Urothelium cell line (cell line): ENCODE measurements around the gene CNDP2.
"Not testable (repeated sequence)": the region's sequence is repeated elsewhere in the genome, so short reads cannot be mapped to it uniquely, and the experiment has no call there.

Experiments used
- DNase-seq: peaks from one replicate; pipeline ENCODE4 v3.0.0; 2011; ENCODE audit warnings: low spot score, mixed read lengths
- FAIRE-seq: peaks from 2 replicates; lab custom pipeline; 2011; peaks lifted over from hg19 to GRCh38; lab: Jason Lieb, UNC

The CNDP2 gene

DNA sequence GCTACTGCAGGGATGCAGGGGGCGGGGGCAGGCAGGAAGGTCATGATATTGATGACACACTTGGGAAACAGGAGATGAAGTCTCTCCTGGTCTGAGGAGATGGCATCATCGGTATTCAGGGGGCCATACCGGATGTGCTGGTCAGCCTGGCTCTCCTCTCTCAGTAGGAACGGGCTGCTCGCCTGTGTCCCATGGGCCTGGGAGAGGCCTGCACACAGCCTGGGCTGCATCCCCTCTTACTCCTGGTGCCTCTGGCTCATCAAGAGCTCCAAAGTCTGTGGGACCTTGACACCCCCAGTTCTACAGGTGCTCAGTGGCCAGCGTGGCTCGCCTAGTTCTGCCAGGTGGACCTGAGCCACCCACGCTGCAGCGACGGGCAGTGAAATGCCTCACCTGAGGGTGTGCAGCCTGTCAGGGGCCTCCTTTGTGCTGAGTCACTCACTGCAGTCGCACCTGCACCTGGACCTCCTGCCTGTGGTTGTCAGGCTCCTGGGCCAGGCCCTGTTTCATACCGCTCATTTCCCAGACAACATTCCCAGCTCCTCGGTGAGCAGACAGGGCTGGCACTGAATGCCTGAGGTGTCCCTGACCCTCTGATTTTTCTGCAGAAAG is 19.6 kb downstream of the CNDP2 start:
- DNase-seq = no peak
- FAIRE-seq = no peak

DNA sequence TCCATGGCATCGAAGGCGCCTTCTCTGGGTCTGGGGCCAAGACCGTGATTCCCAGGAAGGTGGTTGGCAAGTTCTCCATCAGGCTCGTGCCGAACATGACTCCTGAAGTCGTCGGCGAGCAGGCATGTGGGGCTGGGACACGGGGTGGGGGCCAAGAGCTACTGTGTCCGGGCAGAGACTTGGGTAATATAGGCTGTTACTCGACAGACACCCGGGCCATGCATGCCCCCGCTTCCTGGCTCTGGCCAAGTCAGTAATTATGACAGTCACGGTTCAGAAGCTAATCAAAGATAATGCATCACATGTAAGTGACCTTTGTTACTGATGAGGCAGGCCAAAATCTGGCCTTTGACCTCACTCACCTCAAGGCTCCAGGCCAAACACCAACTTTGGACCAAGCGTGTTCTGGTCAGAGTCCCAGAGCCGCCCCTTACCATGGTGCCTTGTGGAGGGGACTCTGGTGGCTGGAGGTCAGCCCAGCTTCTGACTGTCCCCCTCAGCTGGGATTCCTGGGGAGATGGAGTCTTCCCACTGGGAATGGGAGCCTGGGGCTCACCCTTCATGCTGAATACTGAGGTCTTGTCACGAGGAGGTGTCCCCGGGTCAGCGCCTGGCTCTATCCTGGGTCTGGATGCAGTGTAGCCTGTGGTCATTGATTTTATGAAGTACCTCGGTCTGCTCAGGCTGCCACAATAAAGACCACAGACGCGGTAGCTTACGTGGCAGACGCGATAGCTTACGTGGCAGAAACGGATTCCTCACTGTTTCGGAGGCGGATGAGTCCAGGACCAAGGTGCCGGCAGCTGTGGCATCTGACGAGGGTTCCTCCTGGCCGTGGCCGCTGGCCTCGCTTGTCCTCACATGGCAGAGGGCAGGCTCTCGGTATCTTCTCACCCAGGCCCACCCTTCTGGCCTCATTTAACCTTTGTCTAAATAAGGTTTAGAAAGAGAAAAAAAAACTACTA is 20.4 kb downstream of the CNDP2 start:
- DNase-seq (no peak), FAIRE-seq (no peak)

DNA sequence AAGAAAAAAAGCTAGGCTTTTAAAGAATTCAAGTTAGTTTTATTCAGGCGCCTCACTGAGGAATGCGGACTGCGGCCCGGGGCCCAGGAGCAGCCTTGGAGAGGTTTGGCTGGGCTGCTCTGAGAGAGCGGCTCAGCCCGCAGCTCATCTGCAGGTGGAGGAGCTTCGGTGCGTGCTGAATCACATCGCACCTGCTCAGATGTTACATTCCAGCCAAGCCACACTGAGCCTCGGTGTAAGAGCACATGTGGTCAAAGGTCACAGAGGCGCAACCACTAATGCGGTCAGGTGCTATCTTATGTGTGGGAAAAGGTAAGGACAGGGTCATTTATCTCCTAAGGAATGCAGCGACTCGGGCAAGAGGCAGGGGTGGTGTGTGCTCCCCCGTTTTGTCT is 21.1 kb downstream of the CNDP2 start:
- FAIRE-seq = no peak
- DNase-seq = no peak

DNA sequence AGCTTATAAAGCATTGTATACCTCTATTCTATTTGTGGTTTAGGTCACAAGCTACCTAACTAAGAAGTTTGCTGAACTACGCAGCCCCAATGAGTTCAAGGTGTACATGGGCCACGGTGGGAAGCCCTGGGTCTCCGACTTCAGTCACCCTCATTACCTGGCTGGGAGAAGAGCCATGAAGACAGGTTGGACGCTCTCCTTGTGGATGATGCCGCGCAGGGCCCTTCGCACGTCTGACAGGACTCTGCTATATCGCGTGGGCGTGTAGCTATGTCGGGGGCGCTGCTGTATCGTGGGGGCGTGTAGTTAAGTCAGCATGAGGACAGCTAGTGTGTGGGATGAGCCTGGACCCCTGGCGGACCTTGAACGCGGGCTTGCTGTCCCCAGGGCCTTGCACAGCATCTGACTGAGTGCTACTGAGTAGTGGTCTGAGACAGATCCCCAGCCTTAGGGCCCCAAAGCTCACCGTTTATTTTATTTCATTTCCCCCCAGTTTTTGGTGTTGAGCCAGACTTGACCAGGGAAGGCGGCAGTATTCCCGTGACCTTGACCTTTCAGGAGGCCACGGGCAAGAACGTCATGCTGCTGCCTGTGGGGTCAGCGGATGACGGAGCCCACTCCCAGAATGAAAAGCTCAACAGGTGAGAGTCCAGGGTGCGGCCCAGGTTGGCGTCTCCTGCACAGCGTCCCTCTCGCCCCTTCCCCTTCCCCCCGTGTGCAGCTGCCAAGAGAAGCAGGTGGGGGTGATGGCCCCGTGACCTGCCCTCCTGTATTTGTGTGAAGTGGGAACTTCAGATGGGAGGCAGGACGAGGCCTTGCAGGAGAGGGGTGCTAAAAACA is 22.5 kb downstream of the CNDP2 start:
- DNase-seq (no peak), FAIRE-seq (no peak)

DNA sequence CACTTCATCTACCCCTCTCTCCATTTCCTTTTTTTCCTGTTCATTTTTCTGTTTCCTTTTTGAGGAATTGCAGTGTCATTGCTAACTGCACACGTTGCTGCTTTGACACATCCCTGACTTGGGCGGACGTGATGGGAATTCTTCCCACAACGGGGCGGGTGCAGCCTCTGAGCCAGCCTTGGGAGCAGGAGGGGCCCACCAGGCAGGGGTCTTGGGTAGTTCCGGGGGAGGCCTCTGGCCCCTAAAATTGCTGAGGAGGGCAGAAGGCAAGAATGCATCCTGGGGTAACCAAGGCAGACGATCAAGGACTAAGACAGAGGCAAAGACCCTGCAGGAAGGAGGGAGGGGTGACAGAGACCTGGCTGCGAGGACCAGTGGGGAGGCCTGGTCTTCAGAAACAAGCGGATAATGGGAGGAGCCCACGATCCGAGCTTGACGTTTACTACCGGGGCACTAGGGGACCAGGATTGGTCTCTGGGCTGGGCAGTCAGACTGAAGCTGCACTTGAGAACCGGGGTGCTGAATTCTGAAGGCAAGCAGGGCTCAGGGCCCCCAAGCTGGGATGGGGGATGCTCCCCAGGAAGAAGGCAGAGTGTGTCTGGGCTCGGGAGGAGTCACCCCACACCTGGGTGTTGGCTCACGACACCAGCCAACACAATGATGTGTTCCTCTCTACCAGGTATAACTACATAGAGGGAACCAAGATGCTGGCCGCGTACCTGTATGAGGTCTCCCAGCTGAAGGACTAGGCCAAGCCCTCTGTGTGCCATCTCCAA is 23.3 kb downstream of the CNDP2 start:
- DNase-seq (no peak), FAIRE-seq (no peak)

DNA sequence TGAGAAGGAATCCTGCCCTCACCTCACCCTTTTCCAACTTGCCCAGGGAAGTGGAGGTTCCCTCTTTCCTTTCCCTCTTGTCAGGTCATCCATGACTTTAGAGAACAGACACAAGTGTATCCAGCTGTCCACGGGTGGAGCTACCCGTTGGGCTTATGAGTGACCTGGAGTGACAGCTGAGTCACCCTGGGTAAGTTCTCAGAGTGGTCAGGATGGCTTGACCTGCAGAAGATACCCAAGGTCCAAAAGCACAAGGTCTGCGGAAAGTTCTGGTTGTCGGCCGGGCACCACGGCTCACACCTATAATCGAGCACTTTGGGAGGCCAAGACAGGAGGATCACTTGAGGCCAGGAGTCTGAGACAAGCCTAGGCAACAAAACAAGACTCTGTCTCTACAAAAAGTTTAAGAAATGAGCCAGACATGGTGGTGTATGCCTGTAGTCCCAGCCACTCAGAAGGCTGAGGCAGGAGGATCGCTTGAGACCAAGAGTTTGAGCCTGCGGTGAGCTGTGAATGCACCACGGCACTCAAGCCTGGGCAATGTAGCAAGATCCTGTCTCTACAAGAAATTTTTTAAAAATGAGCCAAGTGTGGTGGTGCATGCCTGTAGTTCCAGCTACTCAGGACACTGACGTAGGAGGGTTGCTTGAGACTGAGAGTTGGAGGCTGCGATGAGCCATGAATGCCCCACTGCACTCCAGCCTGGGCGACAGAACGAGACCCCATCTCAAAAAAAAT is 24.1 kb downstream of the CNDP2 start:
- FAIRE-seq (no peak), DNase-seq (no peak)

DNA sequence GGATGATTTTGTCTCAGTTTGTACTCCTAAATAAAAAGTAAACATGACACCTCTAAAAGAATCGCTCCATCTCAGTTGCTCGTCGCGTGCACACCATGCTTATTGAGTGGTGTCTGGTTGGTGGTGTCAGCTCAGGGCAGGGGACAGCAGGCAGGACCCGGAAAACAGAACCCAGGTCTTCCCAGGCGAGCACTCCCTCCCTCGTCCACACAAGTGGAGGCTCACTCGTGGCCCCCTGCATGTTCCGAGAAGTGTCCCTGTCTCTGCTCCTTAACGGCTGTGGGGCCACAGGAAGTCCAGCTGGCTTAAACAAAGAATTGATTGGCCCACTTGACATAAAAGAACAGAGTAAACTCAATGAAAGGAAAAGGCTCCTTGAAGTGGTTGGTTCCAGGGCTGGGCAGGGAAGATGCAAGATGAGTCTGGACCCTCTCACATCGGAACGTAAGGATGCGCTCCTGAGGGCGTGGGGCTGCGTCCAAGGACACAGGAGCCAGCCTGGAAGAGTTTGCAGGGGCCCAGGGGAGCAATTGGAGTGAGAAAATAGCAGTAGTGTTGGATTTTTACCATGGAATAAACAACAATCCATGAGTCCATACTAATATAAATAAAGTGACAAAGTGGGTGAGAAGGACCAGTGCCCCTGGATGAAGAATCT is 25.0 kb downstream of the CNDP2 start:
- DNase-seq (no peak), FAIRE-seq (no peak)

DNA sequence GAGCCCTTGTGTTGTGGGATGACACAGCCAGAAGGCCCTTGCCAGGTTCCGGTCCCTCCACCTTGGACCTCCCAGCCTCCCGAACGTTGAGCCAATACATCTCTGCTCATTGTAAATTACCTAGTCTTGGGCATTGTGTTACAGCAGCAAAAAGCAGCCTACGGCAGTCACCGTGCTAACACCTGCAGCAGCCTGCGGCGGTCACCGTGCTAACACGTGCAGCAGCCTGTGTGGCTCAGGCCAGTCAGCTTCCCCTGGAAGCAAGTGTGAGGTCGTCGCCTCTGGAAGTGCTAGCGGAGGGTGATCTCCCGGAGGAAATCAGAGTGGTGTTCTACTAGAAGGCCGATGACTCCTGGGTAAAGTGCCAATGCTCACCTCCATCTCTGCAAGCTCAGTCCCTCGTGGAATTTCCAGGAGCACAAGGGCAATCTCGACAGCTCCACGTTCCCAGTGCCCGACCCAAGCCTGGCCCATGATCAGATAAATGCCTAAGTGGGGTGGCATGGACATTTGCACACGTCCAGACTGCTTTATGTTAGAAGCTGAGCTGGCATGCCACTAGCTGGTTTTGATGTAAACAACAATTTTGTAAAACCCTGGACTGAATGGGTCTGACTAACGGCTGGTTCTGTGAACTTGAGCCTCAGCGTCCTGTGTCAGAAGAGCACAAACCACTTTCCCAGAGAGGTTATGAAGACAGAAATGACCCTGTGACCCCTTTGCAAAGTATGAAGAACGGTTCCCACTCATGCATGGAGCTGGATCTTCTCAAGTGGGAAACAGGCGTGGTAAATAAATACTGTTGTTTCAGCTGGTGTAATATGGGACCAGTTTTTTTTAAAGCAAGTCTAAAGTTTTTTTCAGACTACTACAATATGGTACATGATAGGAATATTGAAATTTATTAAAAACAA is 26.7 kb downstream of the CNDP2 start:
- DNase-seq (no peak), FAIRE-seq (no peak)

DNA sequence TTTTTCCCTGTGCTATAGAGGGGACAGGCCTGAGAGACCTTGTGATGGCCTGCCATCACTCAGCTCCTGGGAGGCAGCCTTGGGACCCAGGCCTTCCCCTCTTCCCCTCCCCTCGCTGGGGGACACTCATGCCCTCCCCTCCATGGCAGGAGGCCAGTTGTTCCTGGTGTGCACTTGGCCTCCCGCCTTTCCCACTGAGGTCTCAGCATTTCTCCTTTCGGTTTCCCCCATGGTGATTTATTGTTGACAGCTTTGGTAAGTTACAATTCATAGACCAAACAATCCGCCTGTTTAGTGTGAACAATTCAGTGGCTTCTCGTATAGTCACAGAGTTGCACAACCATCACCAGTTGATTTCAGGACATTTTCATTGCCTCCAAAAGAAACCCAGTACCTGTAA is 27.9 kb downstream of the CNDP2 start:
- FAIRE-seq = no peak
- no peak for DNase-seq

DNA sequence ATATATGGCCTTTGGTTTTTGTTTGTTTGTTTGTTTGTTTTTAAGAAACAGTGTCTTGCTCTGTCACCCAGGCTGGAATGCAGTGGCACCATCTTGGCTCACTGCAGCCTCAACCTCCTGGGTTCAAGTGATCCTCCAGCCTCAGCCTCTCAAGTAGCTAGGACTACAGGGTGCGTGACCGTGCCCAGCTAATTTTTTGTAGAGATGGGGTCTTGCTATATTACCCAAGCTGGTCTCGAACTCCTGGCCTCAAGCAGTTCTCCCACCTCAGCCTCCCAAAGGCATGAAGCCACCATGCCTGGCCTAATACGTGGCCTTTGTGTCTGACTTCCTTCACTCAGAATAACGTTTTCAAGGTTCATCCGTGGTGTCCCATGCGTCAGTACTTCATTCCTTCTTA is 28.8 kb downstream of the CNDP2 start:
- FAIRE-seq, DNase-seq: not testable (repeated sequence)

DNA sequence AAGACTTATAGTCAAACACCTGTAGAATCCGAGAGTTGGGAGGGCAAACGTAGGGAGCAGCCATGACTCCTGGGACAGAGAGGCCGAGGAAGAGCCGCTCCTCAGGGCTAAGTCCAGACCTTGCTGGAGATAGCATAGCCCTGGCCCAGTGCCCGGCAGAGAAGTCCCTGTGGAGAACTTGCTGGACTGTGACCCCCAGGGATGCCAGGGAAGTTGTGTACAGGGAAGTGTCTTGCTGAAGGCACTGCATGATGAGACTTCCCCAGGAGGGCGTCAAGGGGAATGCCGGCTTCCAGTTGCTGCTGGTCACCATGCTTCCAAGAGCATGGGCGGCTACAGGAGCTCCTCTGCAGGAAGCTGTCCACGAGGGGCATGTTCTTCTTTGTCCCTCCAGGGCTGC is 29.6 kb downstream of the CNDP2 start:
- no peak for FAIRE-seq

DNA sequence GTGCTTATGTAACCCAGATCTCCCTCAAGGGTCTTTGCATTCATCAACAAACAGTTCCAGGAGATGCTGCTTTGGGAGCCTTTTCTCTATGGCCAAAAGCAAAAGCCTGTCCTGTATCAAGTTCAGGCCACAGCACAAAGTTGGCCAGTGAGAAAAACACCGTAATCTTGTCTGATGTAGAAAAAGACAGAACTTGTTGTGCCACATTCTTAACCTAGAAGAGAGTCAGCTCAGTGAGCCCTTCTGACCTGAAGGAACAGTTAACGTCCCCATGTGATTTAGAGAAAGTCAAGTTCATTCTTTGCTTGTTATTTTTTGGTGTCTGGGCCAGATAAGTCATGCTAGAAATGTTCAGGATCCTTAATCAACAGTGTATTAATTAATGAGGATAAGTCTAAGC is 30.3 kb downstream of the CNDP2 start:
- no peak for FAIRE-seq
- DNase-seq = no peak

More for the DNA sequence above, 29.6 kb downstream of the CNDP2 start:
- DNase-seq = no peak

DNA sequence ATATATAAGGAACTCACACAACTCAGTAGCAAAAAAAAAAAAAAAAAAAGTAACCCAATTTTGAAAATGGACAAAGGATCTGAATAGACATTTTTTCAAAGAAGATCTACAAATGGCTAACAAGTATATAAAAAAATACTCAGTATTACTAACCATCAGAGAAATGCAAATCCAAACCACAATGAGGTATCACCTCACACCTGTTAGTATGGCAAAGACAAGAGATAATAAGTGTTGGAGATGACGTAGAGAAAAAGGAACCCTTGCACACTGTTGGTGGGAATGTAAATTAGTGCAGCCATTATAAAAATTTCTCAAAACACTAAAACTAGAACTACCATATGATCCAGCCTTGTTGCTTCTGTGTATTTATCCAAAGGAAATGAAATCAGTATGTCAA is 32.3 kb downstream of the CNDP2 start:
- DNase-seq (no peak), FAIRE-seq (no peak)

DNA sequence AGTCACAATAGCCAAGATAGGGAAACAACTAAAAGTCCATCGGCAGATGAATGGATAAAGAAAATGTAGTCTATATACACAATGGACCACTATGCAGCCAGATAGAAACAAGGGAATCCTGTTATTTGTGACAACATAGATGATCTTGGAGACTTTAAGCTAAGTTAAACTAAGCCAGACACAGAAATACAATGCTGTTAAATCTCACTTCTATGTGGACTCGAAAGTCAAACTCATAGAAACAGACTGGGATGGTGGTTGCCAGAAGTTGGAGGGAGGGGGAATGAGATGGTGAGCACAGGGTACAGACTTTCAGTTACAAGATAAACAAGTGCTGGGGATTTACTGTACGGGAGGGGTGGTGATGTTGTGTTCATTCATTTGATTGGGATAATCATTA is 32.8 kb downstream of the CNDP2 start:
- no peak for FAIRE-seq

DNA sequence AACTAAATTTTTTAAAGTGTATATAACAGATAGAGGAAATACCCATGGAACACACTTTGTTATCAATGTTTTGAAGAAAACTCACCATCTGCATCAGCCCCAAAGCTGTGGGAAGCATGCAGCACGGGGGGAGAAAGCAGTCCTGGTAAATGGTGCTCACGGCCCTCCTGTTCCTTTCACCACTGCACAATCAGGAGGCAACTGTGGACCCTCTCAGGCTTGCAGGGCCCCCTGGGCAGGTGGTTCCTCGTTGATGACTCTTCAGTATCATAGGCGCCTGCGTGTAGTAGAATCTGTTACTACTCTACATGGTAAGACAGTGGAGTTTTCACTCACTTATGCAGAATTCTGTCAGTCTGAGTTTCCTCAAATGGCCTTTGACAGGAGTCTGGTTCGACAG is 33.2 kb downstream of the CNDP2 start:
- no peak for DNase-seq
- no peak for FAIRE-seq

More for the DNA sequence above, 32.8 kb downstream of the CNDP2 start:
- DNase-seq = no peak

DNA sequence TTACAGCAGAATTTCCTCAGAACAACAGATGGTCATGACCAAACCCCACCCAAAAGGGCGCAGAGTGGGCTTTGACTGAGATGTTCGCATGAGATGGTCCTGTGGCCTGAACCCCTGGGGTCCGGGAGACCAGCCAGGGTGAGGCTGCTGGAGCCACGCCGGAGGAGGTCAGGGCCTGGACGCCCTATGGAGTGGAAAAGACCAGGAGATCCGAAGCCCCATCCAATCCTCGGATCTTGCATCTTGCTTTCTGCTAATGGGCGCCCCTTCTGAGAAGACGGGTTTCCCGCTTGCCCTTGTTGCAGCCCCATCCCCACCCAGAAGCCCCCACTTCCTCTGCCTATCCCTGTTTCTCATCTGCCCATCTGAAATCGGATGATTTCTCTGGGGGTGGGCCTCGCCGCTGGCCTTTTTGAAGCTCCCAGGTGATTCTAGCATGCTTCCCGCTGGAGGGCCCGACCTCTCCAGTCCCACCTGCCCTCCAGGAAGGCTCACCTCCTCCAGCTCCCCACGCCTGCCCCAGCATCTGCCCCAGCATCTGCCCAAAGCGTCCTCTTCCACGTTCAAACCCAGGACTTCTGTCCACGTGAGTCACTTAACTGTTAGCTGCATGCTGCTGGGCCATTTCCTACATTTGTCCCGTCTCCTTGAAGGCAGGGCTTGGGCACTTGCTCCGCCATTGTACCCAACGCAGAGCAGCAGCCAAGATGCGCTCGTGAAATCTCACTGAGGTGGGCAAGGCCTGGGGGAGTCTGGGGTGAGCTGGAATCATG is 33.8 kb downstream of the CNDP2 start:
- FAIRE-seq = no peak

DNA sequence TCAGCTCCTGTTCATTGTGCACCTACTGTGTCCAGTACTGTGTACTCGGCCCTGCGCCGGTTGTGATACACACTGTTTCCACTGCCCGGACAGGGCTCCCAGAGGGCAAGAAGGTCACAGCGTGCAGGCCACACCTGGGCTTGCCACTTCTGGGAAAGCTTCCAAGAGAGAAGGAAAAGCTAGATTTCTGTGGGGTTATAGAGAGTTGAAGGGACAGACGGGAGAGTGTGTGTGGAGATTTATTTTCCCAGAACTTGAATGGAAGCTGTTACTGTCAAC is 34.4 kb downstream of the CNDP2 start:
- FAIRE-seq (no peak), DNase-seq (no peak)

More for the DNA sequence above, 33.8 kb downstream of the CNDP2 start:
- no peak for DNase-seq

DNA sequence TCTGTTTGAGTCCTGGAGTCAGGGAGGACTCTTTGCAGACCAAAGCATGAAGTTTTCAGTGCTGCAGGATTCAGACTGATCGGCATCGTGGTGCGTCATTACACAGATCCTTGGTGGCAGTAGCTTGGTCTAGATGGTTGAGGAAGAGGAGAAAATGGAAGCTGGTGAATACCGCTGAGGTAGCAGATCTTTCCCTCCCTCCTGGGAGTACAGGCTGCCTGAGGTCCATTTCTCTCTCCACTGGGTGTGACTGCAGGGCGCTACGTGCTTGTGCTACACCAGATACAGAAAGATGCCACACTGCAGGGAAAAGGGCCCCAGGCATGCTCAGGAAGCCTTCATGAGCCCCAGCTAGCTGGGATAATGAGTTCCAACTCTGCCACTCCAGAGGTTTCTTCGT is 34.9 kb downstream of the CNDP2 start:
- FAIRE-seq (no peak), DNase-seq (no peak)
